Vagina (tissue), 2 donors: ENCODE results near the gene SMAP1. TPM values are rescaled to one million over a fixed set of nuclear protein-coding genes. Genes with fewer than 3 reads are reported as not detected.

Source experiments
- DNase-seq, 2 donors: peaks; one replicate each; pipeline ENCODE4 v3.0.0-alpha.2; 2017; ENCODE audit errors: extremely low spot score in 2 of 2
- H3K27ac ChIP-seq: fragments of 200-600 bp; sonication (generic); one replicate; pipeline ENCODE4 v1.5.1; 2019
- H3K27me3 ChIP-seq: fragments of 200-600 bp; sonication (generic); one replicate; pipeline ENCODE4 v1.5.1; 2019
- H3K36me3 ChIP-seq, 2 donors: fragments of 200-600 bp; sonication (generic); one replicate each; pipeline ENCODE4 v1.5.1; 2017 to 2019
- H3K4me1 ChIP-seq: fragments of 200-600 bp; sonication (generic); one replicate; pipeline ENCODE4 v1.5.1; 2019
- H3K4me3 ChIP-seq, 2 donors: fragments of 200-600 bp; sonication (generic); 1 replicate in 1 of 2; 2 replicates in 1 of 2; pipeline ENCODE4 v1.5.1; 2016 to 2019
- H3K9me3 ChIP-seq: fragments of 200-600 bp; sonication (generic); one replicate; pipeline ENCODE4 v1.5.1; 2019
- POLR2A ChIP-seq, 2 donors: fragments of 450-650 bp; IDR thresholded peaks; one replicate each; pipeline ENCODE4 v1.6.1; 2017; ENCODE audit warnings: antibody characterized with exemption in 2 of 2, mild to moderate bottlenecking in 2 of 2, moderate library complexity in 2 of 2
- POLR2AphosphoS5 ChIP-seq, 2 donors: sonication (generic); formaldehyde crosslinking; IDR thresholded peaks; one replicate each; pipeline ENCODE4 v1.9.0; 2017; ENCODE audit warnings: antibody characterized with exemption in 2 of 2, mild to moderate bottlenecking in 2 of 2, low read depth in 1 of 2; ENCODE audit not compliant: insufficient read depth in 1 of 2
- intact Hi-C: fragments of 100-400 bp; cut with DNase I; formaldehyde crosslinking; loops from one replicate; pipeline ENCODE4 v1.15.1; 2023
- total RNA-seq: library from RNA; depleted of rRNA; stranded (reverse); fragments of >200 nt; gene quantifications from one replicate; pipeline ENCODE4 v1.2.3, GENCODE V29; 2016
- TF ChIP-seq, protein P1 (sequence below), 3 experiments: fragments of 450-650 bp in 2 of 3; fragments of 200-600 bp in 1 of 3; sonication (generic) in 1 of 3; IDR thresholded peaks; one replicate each; pipeline ENCODE4 v1.5.1; 2017 to 2019; ENCODE audit warnings: antibody characterized with exemption in 3 of 3, mild to moderate bottlenecking in 2 of 3, moderate library complexity in 2 of 3

Gene SMAP1
- total RNA-seq, 1 donor from 2014 or later = 26.3 TPM

DNA sequence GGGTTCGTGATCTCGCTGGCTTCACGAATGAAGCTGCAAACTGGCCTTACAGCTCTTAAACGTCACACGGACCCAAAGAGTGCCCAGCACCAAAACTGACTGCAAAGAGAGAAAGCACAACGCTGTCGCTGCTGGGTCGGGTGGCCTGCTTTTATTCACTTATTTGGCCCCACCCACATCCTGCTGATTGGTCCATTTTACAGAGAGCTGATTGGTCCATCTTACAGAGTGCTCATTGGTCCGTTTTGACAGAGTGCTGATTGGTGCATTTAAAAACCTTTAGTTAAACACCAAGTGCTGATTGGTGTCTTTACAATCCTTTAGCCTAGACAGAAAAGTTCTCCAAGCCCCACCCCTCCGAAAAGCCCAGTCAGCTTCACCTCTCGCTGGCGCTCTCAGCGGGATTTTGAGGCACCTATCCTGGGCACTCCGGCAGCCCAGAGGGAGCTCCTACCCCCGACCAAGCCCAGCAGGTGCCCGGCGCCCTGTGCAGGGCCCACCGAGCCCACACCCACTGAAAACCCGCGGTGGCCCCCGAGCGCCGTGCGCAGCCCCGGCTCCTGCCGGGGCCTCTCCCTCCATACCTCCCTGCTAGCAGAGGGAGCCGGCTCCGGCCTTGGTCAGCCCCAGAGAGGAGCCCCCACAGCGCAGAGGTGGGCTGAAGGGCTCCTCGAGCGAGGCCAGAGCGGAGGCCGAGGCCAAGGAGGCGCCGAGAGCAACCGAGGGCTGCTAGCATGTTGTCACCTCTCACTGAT, 40.0 kb upstream of the SMAP1 start:
- H3K4me3 ChIP-seq = no peak overlapping the region
- no peaks in the 10 kb centered on the region for H3K27me3 ChIP-seq
- no peaks in the 10 kb centered on the region for H3K9me3 ChIP-seq
- no peak for DNase-seq
- no peaks in the 10 kb centered on the region for H3K4me1 ChIP-seq
- no peak overlapping the region for H3K27ac ChIP-seq
- no peaks in the 10 kb centered on the region for H3K36me3 ChIP-seq
- TF ChIP-seq POLR2A (IDR thresholded peaks at IDR 0.05) (no peak), POLR2AphosphoS5 (IDR thresholded peaks at IDR 0.05; ENCODE audit: insufficient read depth in 1 of 2, low read depth in 1 of 2) (no peak)
- TF ChIP-seq, protein P1, sequence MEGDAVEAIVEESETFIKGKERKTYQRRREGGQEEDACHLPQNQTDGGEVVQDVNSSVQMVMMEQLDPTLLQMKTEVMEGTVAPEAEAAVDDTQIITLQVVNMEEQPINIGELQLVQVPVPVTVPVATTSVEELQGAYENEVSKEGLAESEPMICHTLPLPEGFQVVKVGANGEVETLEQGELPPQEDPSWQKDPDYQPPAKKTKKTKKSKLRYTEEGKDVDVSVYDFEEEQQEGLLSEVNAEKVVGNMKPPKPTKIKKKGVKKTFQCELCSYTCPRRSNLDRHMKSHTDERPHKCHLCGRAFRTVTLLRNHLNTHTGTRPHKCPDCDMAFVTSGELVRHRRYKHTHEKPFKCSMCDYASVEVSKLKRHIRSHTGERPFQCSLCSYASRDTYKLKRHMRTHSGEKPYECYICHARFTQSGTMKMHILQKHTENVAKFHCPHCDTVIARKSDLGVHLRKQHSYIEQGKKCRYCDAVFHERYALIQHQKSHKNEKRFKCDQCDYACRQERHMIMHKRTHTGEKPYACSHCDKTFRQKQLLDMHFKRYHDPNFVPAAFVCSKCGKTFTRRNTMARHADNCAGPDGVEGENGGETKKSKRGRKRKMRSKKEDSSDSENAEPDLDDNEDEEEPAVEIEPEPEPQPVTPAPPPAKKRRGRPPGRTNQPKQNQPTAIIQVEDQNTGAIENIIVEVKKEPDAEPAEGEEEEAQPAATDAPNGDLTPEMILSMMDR (IDR thresholded peaks at IDR 0.05) = no peak
- intact Hi-C loops = no loop called here

DNA sequence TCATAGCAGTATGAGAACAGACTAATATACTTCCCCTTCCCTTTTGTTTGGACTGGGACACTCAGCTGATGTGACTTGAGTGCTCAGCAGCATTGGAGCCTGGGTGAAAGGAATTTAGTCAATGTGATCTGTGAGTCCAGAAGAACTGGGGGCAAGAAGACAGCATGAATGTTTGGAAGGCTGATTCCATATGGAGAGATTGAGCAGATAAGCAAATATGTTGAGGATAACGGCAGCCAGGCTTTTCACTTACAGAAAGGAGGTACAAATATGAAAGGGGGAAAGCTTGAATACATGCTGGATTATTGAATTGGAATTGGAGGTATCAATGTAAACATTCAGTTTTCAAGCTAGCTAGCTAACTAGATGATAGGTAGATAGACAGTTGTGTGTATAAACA, 37.8 kb upstream of the SMAP1 start:
- no peaks in the 10 kb centered on the region for H3K36me3 ChIP-seq
- TF ChIP-seq POLR2A (IDR thresholded peaks at IDR 0.05) = no peak
- no peak for TF ChIP-seq POLR2AphosphoS5 (IDR thresholded peaks at IDR 0.05; ENCODE audit: insufficient read depth in 1 of 2, low read depth in 1 of 2)
- TF ChIP-seq, protein P1 (IDR thresholded peaks at IDR 0.05) = no peak
- intact Hi-C loops = no loop called here

DNA sequence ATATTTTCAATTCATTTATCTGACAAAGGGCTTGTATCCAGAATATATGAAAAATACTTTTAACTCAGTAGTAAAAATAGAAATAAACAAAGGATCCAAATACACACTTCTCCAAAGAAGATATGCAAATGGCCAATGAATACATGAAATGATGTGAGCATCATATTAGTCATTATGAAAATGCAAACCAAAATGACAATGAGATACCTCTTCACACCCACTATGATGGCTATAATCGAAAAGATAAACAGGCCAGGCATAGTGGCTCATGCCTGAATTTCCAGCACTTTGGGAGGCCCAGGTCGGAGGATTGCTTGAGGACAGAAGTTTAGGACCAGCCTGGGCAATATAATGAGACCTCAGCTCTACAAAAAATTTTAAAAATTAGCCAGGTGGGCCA, 33.8 kb upstream of the SMAP1 start:
- H3K36me3 ChIP-seq = no peaks in the 10 kb centered on the region
- no peaks in the 10 kb centered on the region for H3K27me3 ChIP-seq
- no peak overlapping the region for H3K4me3 ChIP-seq
- TF ChIP-seq POLR2A (IDR thresholded peaks at IDR 0.05) (no peak), POLR2AphosphoS5 (IDR thresholded peaks at IDR 0.05; ENCODE audit: insufficient read depth in 1 of 2, low read depth in 1 of 2) (no peak)
- TF ChIP-seq, protein P1 (IDR thresholded peaks at IDR 0.05) = no peak
- intact Hi-C loops = no loop called here
- no peaks in the 10 kb centered on the region for H3K9me3 ChIP-seq
- H3K27ac ChIP-seq = no peak overlapping the region
- no peaks in the 10 kb centered on the region for H3K4me1 ChIP-seq
- no peak for DNase-seq

More for the DNA sequence above, 37.8 kb upstream of the SMAP1 start:
- H3K4me3 ChIP-seq = no peak overlapping the region
- no peaks in the 10 kb centered on the region for H3K27me3 ChIP-seq
- no peak for DNase-seq
- H3K9me3 ChIP-seq = no peaks in the 10 kb centered on the region
- no peak overlapping the region for H3K27ac ChIP-seq
- no peaks in the 10 kb centered on the region for H3K4me1 ChIP-seq

DNA sequence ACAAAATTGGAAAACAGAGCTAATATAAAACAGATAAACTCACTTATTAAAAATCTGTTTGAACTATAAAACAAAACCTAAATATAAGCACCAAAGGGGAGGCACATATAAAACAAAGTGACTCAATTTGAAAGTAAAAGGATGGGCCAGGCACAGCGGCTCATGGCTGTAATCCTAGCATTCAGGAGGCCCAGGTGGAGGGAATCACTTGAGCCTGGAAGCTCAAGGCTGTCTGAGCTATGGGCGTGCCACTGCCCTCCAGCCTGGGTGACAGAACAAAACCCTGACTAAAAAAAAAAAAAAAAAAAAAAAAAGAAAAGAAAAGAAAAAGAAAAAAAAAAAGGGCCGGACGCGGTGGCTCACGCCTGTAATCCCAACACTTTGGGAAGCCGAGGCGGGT, 31.1 kb upstream of the SMAP1 start:
- DNase-seq = no peak
- H3K27ac ChIP-seq = no peak overlapping the region
- H3K9me3 ChIP-seq = no peaks in the 10 kb centered on the region
- intact Hi-C loops = no loop called here
- no peaks in the 10 kb centered on the region for H3K36me3 ChIP-seq
- no peaks in the 10 kb centered on the region for H3K4me1 ChIP-seq
- no peaks in the 10 kb centered on the region for H3K27me3 ChIP-seq
- TF ChIP-seq, protein P1 (IDR thresholded peaks at IDR 0.05) = no peak
- TF ChIP-seq POLR2A (IDR thresholded peaks at IDR 0.05) (no peak), POLR2AphosphoS5 (IDR thresholded peaks at IDR 0.05; ENCODE audit: insufficient read depth in 1 of 2, low read depth in 1 of 2) (no peak)
- H3K4me3 ChIP-seq = no peak overlapping the region

DNA sequence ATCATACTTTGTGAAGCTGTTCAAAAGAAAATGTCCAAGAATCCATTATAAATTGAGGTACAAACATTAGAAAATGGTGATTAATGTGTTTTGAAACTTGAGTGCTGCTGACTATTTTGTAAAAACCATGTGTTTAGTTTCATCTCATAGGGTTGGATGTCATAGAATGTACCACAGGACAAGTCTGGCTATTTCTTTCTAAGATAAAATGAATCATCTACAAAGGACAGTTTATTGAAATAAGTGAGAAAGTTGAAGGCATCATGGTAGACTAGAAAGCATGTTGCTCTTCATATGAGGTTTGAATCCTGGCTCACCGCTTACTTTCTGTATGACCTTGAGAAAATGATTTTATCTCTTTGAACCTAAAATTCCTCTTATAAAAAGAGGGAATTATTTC, 29.2 kb upstream of the SMAP1 start:
- DNase-seq = no peak
- Histone ChIP-seq H3K27me3 (no peaks in the 10 kb centered on the region), H3K27ac (no peak overlapping the region), H3K9me3 (no peaks in the 10 kb centered on the region), H3K36me3 (no peaks in the 10 kb centered on the region), H3K4me1 (no peaks in the 10 kb centered on the region), H3K4me3 (no peak overlapping the region)
- TF ChIP-seq POLR2AphosphoS5 (IDR thresholded peaks at IDR 0.05; ENCODE audit: insufficient read depth in 1 of 2, low read depth in 1 of 2) = no peak
- no peak for TF ChIP-seq POLR2A (IDR thresholded peaks at IDR 0.05)
- TF ChIP-seq, protein P1 (IDR thresholded peaks at IDR 0.05) = no peak
- intact Hi-C loops = no loop called here
